Hematopoietic multipotent progenitor cell (in vitro differentiated cells): ENCODE measurements around the gene FAM107B. TPM values are rescaled to one million over a fixed set of nuclear protein-coding genes. Genes with fewer than 3 reads are reported as not detected.
A peak's percentile ranks its signal among the peaks of the same experiment; 100 is the strongest.

ENCODE experiments used
- DNase-seq, 3 donors: peaks; one replicate each; pipeline ENCODE4 v3.0.0-alpha.2; 2011 to 2015; ENCODE audit warnings: low read depth in 2 of 3, low spot score in 2 of 3
- total RNA-seq: library from RNA; depleted of rRNA; stranded (reverse); fragments of >200 nt; gene quantifications from one replicate; pipeline ENCODE4 v1.2.3, GENCODE V29; 2012

The FAM107B gene
- total RNA-seq, 1 donor, result 2.7 TPM

- DNase-seq, result peak in 1 of 3 donors; percentile 67
These were observed 187.8 kb downstream of the FAM107B start for GRCh38 chr10:14586901-14587300.

- DNase-seq, result no peak
These were observed 189.2 kb downstream of the FAM107B start for GRCh38 chr10:14585287-14586193.

- DNase-seq, result no peak
These were observed 190.0 kb downstream of the FAM107B start for GRCh38 chr10:14584661-14585060.

GRCh38 chr10:14583967-14584366 lies 190.7 kb downstream of the FAM107B start:
- DNase-seq, result no peak

- peak in 1 of 3 donors; percentile 67 for DNase-seq
These were observed 191.4 kb downstream of the FAM107B start for GRCh38 chr10:14583252-14583651.

- no peak for DNase-seq
These were observed 193.0 kb downstream of the FAM107B start for GRCh38 chr10:14581553-14582321.

- DNase-seq, result no peak
These were observed 193.9 kb downstream of the FAM107B start for GRCh38 chr10:14580671-14581332.

GRCh38 chr10:14579405-14579804 lies 195.3 kb downstream of the FAM107B start:
- no peak for DNase-seq

GRCh38 chr10:14578060-14578952 lies 196.4 kb downstream of the FAM107B start:
- DNase-seq, result no peak

- DNase-seq, result no peak
These were observed 199.8 kb downstream of the FAM107B start for GRCh38 chr10:14574885-14575284.

- no peak for DNase-seq
These were observed 200.4 kb downstream of the FAM107B start for GRCh38 chr10:14574291-14574690.

GRCh38 chr10:14573666-14574261 lies 200.9 kb downstream of the FAM107B start:
- no peak for DNase-seq

GRCh38 chr10:14572811-14573210 lies 201.9 kb downstream of the FAM107B start:
- no peak for DNase-seq

GRCh38 chr10:14571866-14572507 lies 202.7 kb downstream of the FAM107B start:
- peak in 1 of 3 donors; percentile 65 for DNase-seq

GRCh38 chr10:14570800-14571199 lies 203.9 kb downstream of the FAM107B start:
- no peak for DNase-seq

GRCh38 chr10:14569274-14570060 lies 205.2 kb downstream of the FAM107B start:
- DNase-seq, result no peak

GRCh38 chr10:14567421-14567820 lies 207.3 kb downstream of the FAM107B start:
- DNase-seq, result no peak

- no peak for DNase-seq
These were observed 208.2 kb downstream of the FAM107B start for GRCh38 chr10:14566498-14566897.
